HCT116 (cell line): ENCODE data around the gene B3GNT5. TPM values are rescaled to one million over a fixed set of nuclear protein-coding genes. Genes with fewer than 3 reads are reported as not detected.

ENCODE experiments used
- ATAC-seq: fragments of 200-7000 bp; cut with Tn5 transposase; 2 replicates; pipeline ENCODE4 v1.9.1; 2020; ENCODE audit warnings: mild to moderate bottlenecking, moderate library complexity
- BruUV-seq: library from RNA; stranded (reverse); fragments of 400-500 nt; replicated peaks from 2 replicates; lab custom pipeline; 2021; lab: Mats Ljungman, UMichigan
- CTCF ChIA-PET: fragments of 300-600 bp; sonication (Branson Sonifier 250); formaldehyde crosslinking; loops from one replicate; lab custom pipeline; 2021; ENCODE audit warnings: antibody characterized with exemption; lab: Charles Lee
- POLR2A ChIA-PET: fragments of 300-600, 350-600 bp; sonication (Branson Sonifier 250); formaldehyde crosslinking; loops from one replicate; lab custom pipeline; 2021; ENCODE audit warnings: antibody characterized with exemption; lab: Charles Lee
- RAD21 ChIA-PET, 2 experiments: fragments of 300-600 bp; sonication (Branson Sonifier 250); formaldehyde crosslinking; loops; one replicate each; lab custom pipeline; 2023; ENCODE audit warnings: low total read pairs in 2 of 2; ENCODE audit not compliant: uncharacterized antibody in 2 of 2, unreplicated experiment in 2 of 2, low non-redundant PET in 1 of 2; lab: Charles Lee
- DNase-seq: peaks from one replicate; pipeline ENCODE4 v3.0.0-alpha.2; 2010; ENCODE audit warnings: low read depth, low spot score
- H2AFZ ChIP-seq: fragments of 200-600 bp; shearing (Covaris generic), sonication (generic); 2 replicates; pipeline ENCODE4 v1.6.1; 2017; ENCODE audit warnings: low read depth, mixed run types, mixed read lengths, antibody characterized with exemption, low read length; ENCODE audit not compliant: poor library complexity, severe bottlenecking
- H3K27ac ChIP-seq: 2 replicates; pipeline ENCODE4 v1.5.1; 2012; ENCODE audit warnings: low read depth, low read length
- H3K27me3 ChIP-seq: fragments of 200-600 bp; sonication (generic); 2 replicates; pipeline ENCODE4 v1.6.1; 2016; ENCODE audit warnings: mixed run types, low read length, mixed read lengths; ENCODE audit not compliant: insufficient read depth
- H3K36me3 ChIP-seq, 2 experiments: fragments of 200-500 bp in 1 of 2; fragments of 200-600 bp in 1 of 2; sonication (Bioruptor generic) in 1 of 2; sonication (generic) in 1 of 2; 2 replicates each; pipeline versions ENCODE4 v1.5.1 to v1.6.1; 2014 to 2016; ENCODE audit warnings: low read length in 2 of 2, inconsistent platforms in 1 of 2, mixed read lengths in 1 of 2, mixed run types in 1 of 2; ENCODE audit not compliant: insufficient read depth in 2 of 2, control insufficient read depth in 1 of 2
- H3K4me1 ChIP-seq, 2 experiments: fragments of 200-600 bp in 1 of 2; sonication (generic) in 1 of 2; 2 replicates each; pipeline versions ENCODE4 v1.5.1 to v1.6.1; 2012 to 2017; ENCODE audit warnings: low read length in 2 of 2, inconsistent platforms in 1 of 2, mild to moderate bottlenecking in 1 of 2, mixed read lengths in 1 of 2, mixed run types in 1 of 2, moderate library complexity in 1 of 2; ENCODE audit not compliant: insufficient read depth in 2 of 2, control insufficient read depth in 1 of 2
- H3K4me2 ChIP-seq: fragments of 200-600 bp; sonication (generic); 2 replicates; pipeline ENCODE4 v1.6.1; 2017; ENCODE audit warnings: mixed run types, low read length, mixed read lengths
- H3K4me3 ChIP-seq, 2 experiments: fragments of 200-600 bp in 1 of 2; sonication (generic) in 1 of 2; replicated peaks in 1 of 2; 2 replicates each; pipeline ENCODE4 v1.5.1; 2011 to 2016; ENCODE audit warnings: low read length in 2 of 2, control low read depth in 1 of 2, low read depth in 1 of 2, mild to moderate bottlenecking in 1 of 2, mixed read lengths in 1 of 2, mixed run types in 1 of 2
- H3K79me2 ChIP-seq: fragments of 200-600 bp; sonication (generic); 2 replicates; pipeline ENCODE4 v1.6.1; 2017; ENCODE audit warnings: mild to moderate bottlenecking, mixed run types, low read length, moderate library complexity, mixed read lengths; ENCODE audit not compliant: insufficient read depth
- H3K9ac ChIP-seq: fragments of 200-600 bp; sonication (generic); 2 replicates; pipeline ENCODE4 v1.6.1; 2016; ENCODE audit warnings: low read length, mixed read lengths
- H3K9me2 ChIP-seq: fragments of 200-600 bp; sonication (generic), shearing (Covaris generic); 2 replicates; pipeline ENCODE4 v1.6.1; 2017; ENCODE audit warnings: mixed run types, mild to moderate bottlenecking, moderate library complexity; ENCODE audit not compliant: insufficient read depth
- H3K9me3 ChIP-seq, 2 experiments: fragments of 200-500 bp in 1 of 2; fragments of 200-600 bp in 1 of 2; sonication (Bioruptor generic) in 1 of 2; sonication (generic) in 1 of 2; 2 replicates each; pipeline ENCODE4 v1.6.1; 2014 to 2017; ENCODE audit warnings: low read length in 2 of 2, mixed read lengths in 2 of 2, inconsistent platforms in 1 of 2, low read depth in 1 of 2, mild to moderate bottlenecking in 1 of 2, mixed run types in 1 of 2, moderate library complexity in 1 of 2; ENCODE audit not compliant: control insufficient read depth in 1 of 2, insufficient read depth in 1 of 2
- H4K20me1 ChIP-seq: fragments of 200-600 bp; sonication (generic), shearing (Covaris generic); 2 replicates; pipeline ENCODE4 v1.6.1; 2017; ENCODE audit warnings: mixed run types, mild to moderate bottlenecking, moderate library complexity; ENCODE audit not compliant: insufficient read depth
- CBX3 ChIP-seq: IDR thresholded peaks from 2 replicates; pipeline ENCODE4 v1.6.1; 2012; ENCODE audit warnings: low read depth
- CEBPB ChIP-seq: IDR thresholded peaks from 2 replicates; pipeline ENCODE4 v1.6.1; 2012; ENCODE audit warnings: low read depth
- CTCF ChIP-seq, 3 experiments: fragments of 200-600 bp in 1 of 3; sonication (generic) in 1 of 3; IDR thresholded peaks in 2 of 3; conservative IDR thresholded peaks in 1 of 3; 2 replicates each; pipeline ENCODE4 v1.5.1; 2012 to 2017; ENCODE audit warnings: low read depth in 2 of 3, low read length in 2 of 3, antibody characterized with exemption in 1 of 3, borderline replicate concordance in 1 of 3, control low read depth in 1 of 3, mild to moderate bottlenecking in 1 of 3, mixed read lengths in 1 of 3, mixed run types in 1 of 3, moderate library complexity in 1 of 3; ENCODE audit not compliant: insufficient read depth in 1 of 3
- EGR1 ChIP-seq: IDR thresholded peaks from 2 replicates; pipeline ENCODE4 v1.6.1; 2012; ENCODE audit warnings: low read depth
- ELF1 ChIP-seq: IDR thresholded peaks from 2 replicates; pipeline ENCODE4 v1.6.1; 2012; ENCODE audit warnings: low read depth, borderline replicate concordance
- EZH2 ChIP-seq: fragments of 200-600 bp; sonication (generic); IDR thresholded peaks from 2 replicates; pipeline ENCODE4 v1.6.1; 2017; ENCODE audit warnings: antibody characterized with exemption, mixed run types
- FOSL1 ChIP-seq: IDR thresholded peaks from 2 replicates; pipeline ENCODE4 v1.6.1; 2012; ENCODE audit warnings: low read depth
- JUND ChIP-seq: IDR thresholded peaks from 2 replicates; pipeline ENCODE4 v1.6.1; 2012
- MAX ChIP-seq: IDR thresholded peaks from 2 replicates; pipeline ENCODE4 v1.6.1; 2012
- POLR2A ChIP-seq: IDR thresholded peaks from 2 replicates; pipeline ENCODE4 v1.7.0; 2011; ENCODE audit warnings: borderline replicate concordance; ENCODE audit not compliant: insufficient read depth, insufficient read length; ENCODE audit errors: extremely low read depth
- POLR2AphosphoS5 ChIP-seq: IDR thresholded peaks from 2 replicates; pipeline ENCODE4 v1.6.1; 2011; ENCODE audit warnings: mild to moderate bottlenecking, low read depth, low read length, moderate library complexity
- RAD21 ChIP-seq: IDR thresholded peaks from 2 replicates; pipeline ENCODE4 v1.6.1; 2012; ENCODE audit warnings: low read depth, mild to moderate bottlenecking
- REST ChIP-seq: IDR thresholded peaks from 2 replicates; pipeline ENCODE4 v1.6.1; 2012; ENCODE audit warnings: low read depth
- SIN3A ChIP-seq: IDR thresholded peaks from 2 replicates; pipeline ENCODE4 v1.6.1; 2012; ENCODE audit warnings: low read depth
- SP1 ChIP-seq: IDR thresholded peaks from 2 replicates; pipeline ENCODE4 v1.6.1; 2012; ENCODE audit warnings: low read depth
- SRF ChIP-seq: IDR thresholded peaks from 2 replicates; pipeline ENCODE4 v1.6.1; 2012; ENCODE audit warnings: low read depth
- YY1 ChIP-seq: IDR thresholded peaks from 2 replicates; pipeline ENCODE4 v1.6.1; 2011; ENCODE audit warnings: low read length, low read depth, moderate library complexity, mild to moderate bottlenecking; ENCODE audit not compliant: insufficient replicate concordance; ENCODE audit errors: extremely low read depth
- ZNF274 ChIP-seq: fragments of 200-500 bp; sonication (Bioruptor generic); IDR thresholded peaks from 2 replicates; pipeline ENCODE4 v1.6.1; 2014; ENCODE audit warnings: mild to moderate bottlenecking, low read depth, low read length, inconsistent platforms
- intact Hi-C: fragments of 100-400 bp; cut with micrococcal nuclease; formaldehyde crosslinking; loops from 2 replicates; pipeline ENCODE4 v1.10.0; 2022
- total RNA-seq: library from RNA; stranded (reverse); gene quantifications from one replicate; pipeline ENCODE4 v1.2.1, GENCODE V29; 2021; ENCODE audit not compliant: unreplicated experiment
- TF ChIP-seq, protein P1 (sequence below): IDR thresholded peaks from 2 replicates; pipeline ENCODE4 v1.6.1; 2011; ENCODE audit warnings: mild to moderate bottlenecking, low read length, moderate library complexity; ENCODE audit not compliant: insufficient replicate concordance; ENCODE audit errors: extremely low read depth

The B3GNT5 gene
- total RNA-seq, 1 experiment from 2014 or later: 25.3 TPM

DNA sequence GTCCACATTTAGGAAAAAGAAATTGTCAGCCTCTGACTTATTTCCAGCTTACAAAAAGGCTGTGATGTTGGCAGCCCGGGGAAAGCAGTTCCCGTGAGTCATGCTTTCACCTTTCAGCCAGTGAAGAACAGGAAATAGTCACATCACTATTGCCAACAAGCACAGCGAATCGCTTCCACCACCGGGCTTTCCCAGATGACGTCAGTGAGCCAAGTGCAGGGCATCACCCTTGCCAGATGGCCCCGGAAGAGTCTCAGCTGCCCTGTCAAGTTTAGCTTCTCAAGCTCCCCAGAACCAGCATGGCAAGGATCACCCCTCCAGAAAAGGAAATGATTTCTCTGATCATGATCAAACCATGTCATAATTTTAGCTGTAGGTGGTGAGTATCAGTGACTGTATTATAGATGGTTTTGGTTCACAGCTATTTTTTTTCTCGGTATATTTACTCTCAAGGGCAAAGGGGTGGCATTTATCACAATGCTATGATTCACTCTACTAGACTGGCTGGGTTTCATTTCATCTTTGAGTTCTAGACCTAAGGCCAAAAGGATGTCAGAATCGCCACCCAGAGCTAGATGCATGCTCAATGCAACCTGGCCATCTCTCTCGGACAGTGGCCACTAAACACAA is 32.9 kb downstream of the B3GNT5 start:
- ATAC-seq: peak; percentile 97
- TSS peak; percentile 94 for BruUV-seq
- Histone ChIP-seq H3K9ac (peak overlapping the region; percentile 47), H3K27me3 (no peaks in the 10 kb centered on the region), H3K4me2 (peak overlapping the region; percentile 72), H3K79me2 (no peaks in the 10 kb centered on the region), H3K4me3 (peak overlapping the region; percentile 35 to 50), H3K36me3 (no peaks in the 10 kb centered on the region), H3K4me1 (peaks cover 12 to 30% of the 10 kb centered on the region in 2 experiments), H3K9me3 (no peaks in the 10 kb centered on the region), H3K27ac (peak overlapping the region; percentile 69), H3K9me2 (no peaks in the 10 kb centered on the region), H2AFZ (no peak overlapping the region), H4K20me1 (no peaks in the 10 kb centered on the region)
- DNase-seq: peak; percentile 92
- ChIA-PET CTCF (interaction anchor here (0.7 to 1.8 kb wide), 2 partner anchors 10 to 97 kb away, joined by 3 to 8 read pairs; no protein-coding TSS in a partner anchor), RAD21 (no interaction called here), POLR2A (interaction anchor here (0.8 to 2.1 kb wide), 2 partner anchors 11 to 13 kb away, joined by 3 to 8 read pairs; no protein-coding TSS in a partner anchor)
- TF ChIP-seq POLR2A (no peak), CEBPB (no peak; the same call in 1 of the 2 replicates), SRF (peak; percentile 60; the same call in 1 of the 2 replicates), EGR1 (no peak), EZH2 (no peak), CTCF (IDR thresholded peaks at IDR 0.05 in 2 of 3, conservative IDR thresholded peaks at IDR 0.05 in 1 of 3; ENCODE audit: borderline replicate concordance in 1 of 3, insufficient read depth in 1 of 3, low read depth in 2 of 3, low read length in 2 of 3) (no peak), ZNF274 (no peak), SP1 (peak; percentile 81), FOSL1 (peak; percentile 84), MAX (no peak), RAD21 (peak; percentile 12; the same call in 1 of the 2 replicates), REST (no peak), CBX3 (peak; percentile 81), YY1 (peak; percentile 34), ELF1 (peak; percentile 47; the same call in 1 of the 2 replicates), SIN3A (peak; percentile 81), JUND (peak; percentile 86), POLR2AphosphoS5 (peak; percentile 74)
- TF ChIP-seq, protein P1, sequence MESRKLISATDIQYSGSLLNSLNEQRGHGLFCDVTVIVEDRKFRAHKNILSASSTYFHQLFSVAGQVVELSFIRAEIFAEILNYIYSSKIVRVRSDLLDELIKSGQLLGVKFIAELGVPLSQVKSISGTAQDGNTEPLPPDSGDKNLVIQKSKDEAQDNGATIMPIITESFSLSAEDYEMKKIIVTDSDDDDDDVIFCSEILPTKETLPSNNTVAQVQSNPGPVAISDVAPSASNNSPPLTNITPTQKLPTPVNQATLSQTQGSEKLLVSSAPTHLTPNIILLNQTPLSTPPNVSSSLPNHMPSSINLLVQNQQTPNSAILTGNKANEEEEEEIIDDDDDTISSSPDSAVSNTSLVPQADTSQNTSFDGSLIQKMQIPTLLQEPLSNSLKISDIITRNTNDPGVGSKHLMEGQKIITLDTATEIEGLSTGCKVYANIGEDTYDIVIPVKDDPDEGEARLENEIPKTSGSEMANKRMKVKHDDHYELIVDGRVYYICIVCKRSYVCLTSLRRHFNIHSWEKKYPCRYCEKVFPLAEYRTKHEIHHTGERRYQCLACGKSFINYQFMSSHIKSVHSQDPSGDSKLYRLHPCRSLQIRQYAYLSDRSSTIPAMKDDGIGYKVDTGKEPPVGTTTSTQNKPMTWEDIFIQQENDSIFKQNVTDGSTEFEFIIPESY: no peak
- intact Hi-C loops: no loop called here
